Measurements from ENCODE around the gene IL12B.

IL12B gene

GRCh38 chr5:159330131-159330800 is at the start of gene IL12B:
Gene IL12B (minus strand): TSS chr5:159330487. CDS start chr5:159326782, 3,705 bp downstream.
- no peak for TF ChIP-seq CTCF (IDR thresholded peaks at IDR 0.05)

DNA sequence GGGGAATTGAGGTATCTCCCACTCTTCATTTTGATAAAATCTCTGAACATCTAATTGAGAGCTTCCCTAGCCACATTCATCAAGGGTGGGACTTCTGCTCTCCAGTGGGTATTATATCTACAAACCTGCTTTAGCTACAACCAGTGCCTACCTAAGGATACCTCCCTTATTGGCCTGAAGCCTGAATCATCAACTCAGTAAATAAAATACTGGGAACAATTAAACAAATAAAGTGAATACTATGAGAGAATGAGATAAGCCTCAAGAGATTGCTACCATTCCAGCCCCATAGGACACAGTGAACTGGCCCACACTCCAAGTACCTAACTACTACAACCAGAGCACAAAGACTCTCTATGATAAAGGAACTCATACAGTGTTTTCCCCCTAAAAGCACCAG is 47.4 kb upstream of the IL12B start:
- no peak for TF ChIP-seq CTCF (IDR thresholded peaks at IDR 0.05)

DNA sequence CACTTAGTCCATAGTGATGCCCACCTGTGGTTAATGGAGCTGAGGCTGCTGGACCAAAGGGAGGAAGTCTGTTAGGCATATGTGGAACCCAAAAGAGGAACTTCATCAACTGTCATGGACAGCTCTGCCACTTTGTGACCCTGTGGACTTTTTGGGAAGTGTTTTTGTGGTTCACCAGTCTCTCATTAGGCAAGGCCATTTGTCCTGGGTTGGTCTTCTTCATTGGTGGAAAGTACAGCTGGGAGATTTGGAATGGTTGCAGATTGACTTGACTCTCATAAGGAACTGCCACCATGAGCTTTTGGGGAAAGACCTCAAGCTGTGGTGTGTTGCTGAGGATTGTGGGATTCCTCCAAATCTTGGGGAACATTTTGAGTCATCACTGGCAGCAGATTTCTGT is 31.9 kb upstream of the IL12B start:
- no peak for TF ChIP-seq CTCF (IDR thresholded peaks at IDR 0.05)

- TF ChIP-seq CTCF (IDR thresholded peaks at IDR 0.05): no peak
Measured at GRCh38 chr5:159359408-159359807, 29.1 kb upstream of the IL12B start.

- no peak for TF ChIP-seq CTCF (IDR thresholded peaks at IDR 0.05)
Measured at GRCh38 chr5:159353661-159354252, 23.5 kb upstream of the IL12B start.

- TF ChIP-seq CTCF (IDR thresholded peaks at IDR 0.05): no peak
Measured at GRCh38 chr5:159345861-159346260, 15.6 kb upstream of the IL12B start.

GRCh38 chr5:159345336-159345735 is 15.0 kb upstream of the IL12B start:
- TF ChIP-seq CTCF (IDR thresholded peaks at IDR 0.05): no peak

Measured in LNCAP (cell line).